ENCODE data around the gene BCAT1. TPM values are rescaled to one million over a fixed set of nuclear protein-coding genes. Genes with fewer than 3 reads are reported as not detected.

The BCAT1 gene
- total and polyA plus RNA-seq, 2 donors (not counting 3 experiments of a cell fraction or from before 2014, with no cell fraction given) = 21.6 to 267 TPM

DNA sequence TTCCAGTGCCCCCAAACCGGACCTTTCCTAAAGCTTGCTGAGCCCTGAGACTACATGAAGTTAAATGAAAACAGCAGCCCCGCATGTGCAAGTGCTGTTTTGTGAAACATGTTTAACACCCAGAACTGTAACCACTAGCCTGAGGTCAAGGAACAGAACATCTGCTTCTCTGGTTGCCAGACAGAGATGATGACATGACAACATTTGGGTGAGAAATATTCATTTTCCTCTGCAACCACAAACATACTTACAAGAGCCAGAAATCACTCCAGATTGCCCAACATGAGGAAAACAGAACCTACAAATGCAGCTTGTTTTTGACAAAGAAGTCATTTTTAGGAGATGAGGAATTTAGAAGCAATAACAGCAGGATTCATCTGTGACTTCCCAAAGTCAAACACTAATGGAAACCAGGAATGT, 110.4 kb downstream of the BCAT1 start:
- POLR2A ChIA-PET = no interaction called here
- H3K27ac ChIP-seq (ENCODE audit: insufficient read depth, low read depth, low read length) = no peak overlapping the region
- no peak overlapping the region for H3K4me2 ChIP-seq (ENCODE audit: insufficient read depth, low read length)
- H2AFZ ChIP-seq (ENCODE audit: low read depth, low read length) = no peak overlapping the region
- H3K36me3 ChIP-seq (ENCODE audit: control insufficient read depth in 2 of 2, extremely low read depth in 1 of 2, insufficient read depth in 2 of 2, low read length in 2 of 2) = peaks cover 2 to 29% of the 10 kb centered on the region in 2 experiments
- intact Hi-C loops (cut with micrococcal nuclease) = no loop called here
- no peaks in the 10 kb centered on the region for H3K9me1 ChIP-seq (replicated peaks; ENCODE audit: control insufficient read depth, extremely low read depth, insufficient read depth, low read length)
- FAIRE-seq (no peak), DNase-seq (ENCODE audit: low read depth, low spot score) (no peak)
- dilution Hi-C loops (cut with MboI; ENCODE audit: extremely low pct_ligation_motif_present, low sequenced_read_pairs) = no loop called here
- no peak overlapping the region for H3K9ac ChIP-seq (replicated peaks; ENCODE audit: extremely low read depth, insufficient read depth, low read length)
- H3K9me3 ChIP-seq (replicated peaks; ENCODE audit: control insufficient read depth, insufficient read depth, low read length) = no peaks in the 10 kb centered on the region
- BruUV-seq (replicated peaks) = no TSS peak
- H3K79me2 ChIP-seq (ENCODE audit: control insufficient read depth, insufficient read depth, low read length) = peaks cover under 1% of the 10 kb centered on the region
- TF ChIP-seq FOS (IDR thresholded peaks at IDR 0.05; ENCODE audit: borderline replicate concordance, insufficient read depth, low read length) (no peak), MYC (IDR thresholded peaks at IDR 0.05; ENCODE audit: low read depth, low read length) (no peak)
- TF ChIP-seq, protein P1, sequence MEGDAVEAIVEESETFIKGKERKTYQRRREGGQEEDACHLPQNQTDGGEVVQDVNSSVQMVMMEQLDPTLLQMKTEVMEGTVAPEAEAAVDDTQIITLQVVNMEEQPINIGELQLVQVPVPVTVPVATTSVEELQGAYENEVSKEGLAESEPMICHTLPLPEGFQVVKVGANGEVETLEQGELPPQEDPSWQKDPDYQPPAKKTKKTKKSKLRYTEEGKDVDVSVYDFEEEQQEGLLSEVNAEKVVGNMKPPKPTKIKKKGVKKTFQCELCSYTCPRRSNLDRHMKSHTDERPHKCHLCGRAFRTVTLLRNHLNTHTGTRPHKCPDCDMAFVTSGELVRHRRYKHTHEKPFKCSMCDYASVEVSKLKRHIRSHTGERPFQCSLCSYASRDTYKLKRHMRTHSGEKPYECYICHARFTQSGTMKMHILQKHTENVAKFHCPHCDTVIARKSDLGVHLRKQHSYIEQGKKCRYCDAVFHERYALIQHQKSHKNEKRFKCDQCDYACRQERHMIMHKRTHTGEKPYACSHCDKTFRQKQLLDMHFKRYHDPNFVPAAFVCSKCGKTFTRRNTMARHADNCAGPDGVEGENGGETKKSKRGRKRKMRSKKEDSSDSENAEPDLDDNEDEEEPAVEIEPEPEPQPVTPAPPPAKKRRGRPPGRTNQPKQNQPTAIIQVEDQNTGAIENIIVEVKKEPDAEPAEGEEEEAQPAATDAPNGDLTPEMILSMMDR (IDR thresholded peaks at IDR 0.05; ENCODE audit: extremely low read depth in 1 of 2, insufficient read depth in 1 of 2, low read depth in 1 of 2, low read length in 2 of 2) = no peak
- CTCF ChIA-PET = interaction anchor here (1.8 kb wide), 1 partner anchor 22 kb away, joined by 4 read pairs; no protein-coding TSS in a partner anchor
- H3K27me3 ChIP-seq (ENCODE audit: control insufficient read depth in 2 of 2, insufficient read depth in 2 of 2, low read length in 2 of 2) = no peaks in the 10 kb centered on the region
- H4K20me1 ChIP-seq (replicated peaks; ENCODE audit: control insufficient read depth, extremely low read depth, insufficient read depth, low read length) = no peaks in the 10 kb centered on the region
- H3K4me1 ChIP-seq (ENCODE audit: control insufficient read depth, extremely low read depth, insufficient read depth, low read length) = no peaks in the 10 kb centered on the region
- H3K4me3 ChIP-seq (replicated peaks in 1 of 3; ENCODE audit: insufficient read depth in 1 of 3, low read depth in 1 of 3, low read length in 3 of 3) = no peak overlapping the region

DNA sequence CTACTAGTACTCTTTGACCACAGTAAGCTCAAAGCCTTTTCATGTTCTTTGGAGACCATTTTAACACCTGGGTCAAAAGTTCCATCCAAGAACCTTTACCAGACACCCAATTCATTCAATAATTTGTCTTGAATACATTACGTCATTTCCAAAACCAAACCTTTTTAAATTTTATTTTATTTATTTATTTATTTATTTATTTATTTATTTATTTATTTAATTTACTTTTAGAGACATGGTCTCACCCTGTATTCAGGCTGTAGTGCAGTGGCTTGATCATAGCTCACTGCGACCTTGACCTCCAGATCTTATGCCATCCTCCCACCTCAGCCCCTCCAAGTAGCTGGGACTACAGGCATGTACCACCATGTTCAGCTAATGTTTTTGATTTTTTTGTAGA, 113.5 kb downstream of the BCAT1 start:
- TF ChIP-seq MYC (IDR thresholded peaks at IDR 0.05; ENCODE audit: low read depth, low read length) (no peak), JUN (IDR thresholded peaks at IDR 0.05; ENCODE audit: borderline replicate concordance, insufficient read depth, insufficient read length, low read depth) (no peak), EZH2 (IDR thresholded peaks at IDR 0.05; ENCODE audit: borderline replicate concordance, low read depth, low read length, severe bottlenecking) (no peak), GATA2 (IDR thresholded peaks at IDR 0.05; ENCODE audit: insufficient read depth, insufficient read length, low read depth, low read length) (no peak), FOS (IDR thresholded peaks at IDR 0.05; ENCODE audit: borderline replicate concordance, insufficient read depth, low read length) (no peak), POLR2AphosphoS5 (IDR thresholded peaks at IDR 0.05; ENCODE audit: insufficient read depth, low read depth, low read length) (no peak), POLR2A (IDR thresholded peaks at IDR 0.05; ENCODE audit: low read depth, low read length) (no peak)
- TF ChIP-seq, protein P2, sequence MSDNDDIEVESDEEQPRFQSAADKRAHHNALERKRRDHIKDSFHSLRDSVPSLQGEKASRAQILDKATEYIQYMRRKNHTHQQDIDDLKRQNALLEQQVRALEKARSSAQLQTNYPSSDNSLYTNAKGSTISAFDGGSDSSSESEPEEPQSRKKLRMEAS (IDR thresholded peaks at IDR 0.05; ENCODE audit: insufficient read depth, insufficient read length) = no peak
- TF ChIP-seq, protein P1 (IDR thresholded peaks at IDR 0.05; ENCODE audit: extremely low read depth in 1 of 2, insufficient read depth in 1 of 2, low read depth in 1 of 2, low read length in 2 of 2) = no peak
- Histone ChIP-seq H3K36me3 (ENCODE audit: control insufficient read depth in 2 of 2, extremely low read depth in 1 of 2, insufficient read depth in 2 of 2, low read length in 2 of 2) (peaks cover 7 to 29% of the 10 kb centered on the region in 2 experiments), H3K79me2 (ENCODE audit: control insufficient read depth, insufficient read depth, low read length) (no peaks in the 10 kb centered on the region), H2AFZ (ENCODE audit: low read depth, low read length) (no peak overlapping the region), H3K27ac (ENCODE audit: insufficient read depth, low read depth, low read length) (no peak overlapping the region), H3K4me2 (ENCODE audit: insufficient read depth, low read length) (no peak overlapping the region), H3K9ac (replicated peaks; ENCODE audit: extremely low read depth, insufficient read depth, low read length) (no peak overlapping the region), H3K4me1 (ENCODE audit: control insufficient read depth, extremely low read depth, insufficient read depth, low read length) (no peaks in the 10 kb centered on the region), H3K9me3 (replicated peaks; ENCODE audit: control insufficient read depth, insufficient read depth, low read length) (no peaks in the 10 kb centered on the region), H3K27me3 (ENCODE audit: control insufficient read depth in 2 of 2, insufficient read depth in 2 of 2, low read length in 2 of 2) (no peaks in the 10 kb centered on the region), H3K4me3 (replicated peaks in 1 of 3; ENCODE audit: insufficient read depth in 1 of 3, low read depth in 1 of 3, low read length in 3 of 3) (no peak overlapping the region), H3K9me1 (replicated peaks; ENCODE audit: control insufficient read depth, extremely low read depth, insufficient read depth, low read length) (no peaks in the 10 kb centered on the region), H4K20me1 (replicated peaks; ENCODE audit: control insufficient read depth, extremely low read depth, insufficient read depth, low read length) (no peaks in the 10 kb centered on the region)
- FAIRE-seq = no peak
- ChIA-PET POLR2A (no interaction called here), CTCF (interaction anchor here (1.3 to 1.4 kb wide), 2 partner anchors 11 to 66 kb away, joined by 3 to 5 read pairs; no protein-coding TSS in a partner anchor)
- DNase-seq (ENCODE audit: low read depth, low spot score) = no peak
- dilution Hi-C loops (cut with MboI; ENCODE audit: extremely low pct_ligation_motif_present, low sequenced_read_pairs) (no loop called here), intact Hi-C loops (cut with micrococcal nuclease) (no loop called here)
- no TSS peak for BruUV-seq (replicated peaks)
